Activated CD4-positive, alpha-beta T cell treated with anti-CD3 and anti-CD28 coated beads, Interleukin-2, amount 10 ng/mL, durations not matched to agents 7 days and 5 days (primary cell): ENCODE measurements around the gene OR1F1. TPM values are rescaled to one million over a fixed set of nuclear protein-coding genes. Genes with fewer than 3 reads are reported as not detected.
"Not testable (repeated sequence)": the region's sequence is repeated elsewhere in the genome, so short reads cannot be mapped to it uniquely, and the experiment has no call there.

Source experiments
- CTCF ChIA-PET: fragments of 350-600 bp; sonication (Branson Sonifier 250); formaldehyde crosslinking; loops from one replicate; lab custom pipeline; 2021; ENCODE audit warnings: antibody characterized with exemption; lab: Charles Lee
- POLR2A ChIA-PET: fragments of 350-600 bp; sonication (Branson Sonifier 250); formaldehyde crosslinking; loops from one replicate; lab custom pipeline; 2021; ENCODE audit warnings: antibody characterized with exemption; lab: Charles Lee
- DNase-seq: peaks from one replicate; pipeline ENCODE4 v3.0.0-alpha.2; 2020
- H3K27ac Mint-ChIP-seq: one replicate; pipeline ENCODE4 v1.8.0; 2021; ENCODE audit warnings: mild to moderate bottlenecking, moderate library complexity, mixed read lengths
- H3K27me3 Mint-ChIP-seq: one replicate; pipeline ENCODE4 v1.8.0; 2021; ENCODE audit warnings: mixed read lengths
- H3K36me3 Mint-ChIP-seq: one replicate; pipeline ENCODE4 v1.8.0; 2021; ENCODE audit warnings: low read depth, mixed read lengths
- H3K4me1 Mint-ChIP-seq: one replicate; pipeline ENCODE4 v1.8.0; 2021; ENCODE audit warnings: mixed read lengths
- H3K4me3 Mint-ChIP-seq: one replicate; pipeline ENCODE4 v1.8.0; 2021; ENCODE audit warnings: mild to moderate bottlenecking, moderate library complexity, mixed read lengths
- H3K9me3 Mint-ChIP-seq: one replicate; pipeline ENCODE4 v1.8.0; 2021; ENCODE audit warnings: mixed read lengths
- total RNA-seq, 2 experiments: library from RNA; stranded (reverse); gene quantifications; one replicate each; pipeline ENCODE4 v1.2.3, GENCODE V29; 2021

Gene OR1F1
- total RNA-seq: not detected

DNA sequence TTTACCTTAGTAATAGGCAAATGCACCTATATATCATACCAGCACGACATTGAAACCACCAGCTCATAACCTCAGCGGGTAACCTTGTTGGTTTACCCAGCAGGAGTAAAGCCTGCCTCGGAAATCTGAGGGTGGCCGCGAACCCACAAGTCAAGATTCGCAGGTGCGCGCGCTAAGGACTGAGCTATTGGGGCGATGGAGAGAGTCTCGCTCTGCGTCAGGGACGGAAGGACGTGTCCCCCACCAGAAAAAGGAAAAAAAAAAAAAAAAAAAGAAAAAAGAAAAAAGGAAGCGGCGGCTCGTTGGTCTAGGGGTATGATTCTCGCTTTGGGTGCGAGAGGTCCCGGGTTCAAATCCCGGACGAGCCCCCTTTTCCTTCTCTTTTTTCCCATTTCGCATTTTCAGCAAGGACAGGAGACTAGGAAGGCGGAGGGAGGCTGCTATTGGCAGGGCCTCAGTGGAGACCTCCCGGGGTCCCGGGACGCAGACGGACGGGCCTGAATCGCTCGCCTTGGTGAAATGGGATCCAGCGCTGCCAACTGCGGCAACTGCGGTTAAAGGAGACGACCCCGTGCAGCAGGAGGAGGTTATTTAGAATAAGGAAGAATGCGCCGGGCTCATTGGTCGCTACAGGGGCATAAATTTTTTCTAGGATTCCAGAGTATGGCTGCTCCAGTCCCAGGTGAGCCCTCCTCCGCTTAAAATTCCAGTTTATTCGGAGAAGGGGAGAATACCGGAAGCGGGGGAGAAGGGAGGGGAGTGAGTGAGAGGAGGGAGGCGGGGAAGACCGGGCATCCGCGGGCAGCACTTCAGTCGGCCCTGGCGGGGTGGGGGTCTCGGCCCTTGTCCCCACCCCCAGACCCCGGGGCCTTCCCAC is at the start of gene OR1F1:
Gene OR1F1 (plus strand): TSS at position 407 of the 877 bp plus-strand sequence.
- ChIA-PET CTCF (interaction anchor here (0.7 to 1.6 kb wide), 6 partner anchors 16 to 156 kb away, joined by 3 to 7 read pairs (median 4); partner anchors contain the start of gene ZNF263), POLR2A (interaction anchor here (0.6 kb wide), 2 partner anchors 58 to 189 kb away, joined by 5 to 7 read pairs; no protein-coding TSS in a partner anchor)
- Mint-ChIP-seq H3K9me3 (peaks cover 21% of the 10 kb centered on the region), H3K4me3 (peak within 1 kb of the TSS; percentile 64), H3K36me3 (peaks cover 18% of the 10 kb centered on the region), H3K27me3 (peaks cover 80% of the 10 kb centered on the region), H3K4me1 (peaks cover 52% of the 10 kb centered on the region), H3K27ac (peak within 1 kb of the TSS; percentile 78)
- peak; percentile 62 for DNase-seq

DNA sequence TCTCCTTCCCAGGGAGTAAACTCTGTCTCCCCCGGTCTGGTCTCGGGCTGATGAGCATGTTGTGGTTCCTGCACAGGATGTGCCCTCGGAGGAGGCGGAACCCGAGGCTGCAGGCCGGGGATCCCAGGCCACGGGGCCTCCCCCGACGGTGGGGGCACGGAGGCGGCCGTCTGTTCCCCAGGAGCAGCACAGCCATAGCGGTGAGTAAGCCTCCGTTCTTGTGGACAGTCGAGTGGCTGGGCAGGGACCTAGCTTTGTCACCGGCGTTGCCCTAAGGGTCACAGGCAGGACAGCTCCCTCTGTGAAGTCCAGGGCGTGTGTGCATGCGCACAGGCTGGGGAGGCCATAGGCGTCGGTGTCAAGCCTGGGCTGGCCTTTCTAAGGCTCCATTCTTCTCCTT is 49.7 kb upstream of the OR1F1 start:
- ChIA-PET CTCF (interaction anchor here (1.3 to 11.6 kb wide), 4 partner anchors 9 to 36 kb away, joined by 3 to 153 read pairs (median 9); no protein-coding TSS in a partner anchor), POLR2A (no interaction called here)
- H3K27ac Mint-ChIP-seq: no peak overlapping the region
- peaks cover 17% of the 10 kb centered on the region for H3K4me1 Mint-ChIP-seq
- peaks cover 16% of the 10 kb centered on the region for H3K36me3 Mint-ChIP-seq
- H3K27me3 Mint-ChIP-seq: no peaks in the 10 kb centered on the region
- no peak overlapping the region for H3K4me3 Mint-ChIP-seq
- no peak for DNase-seq
- H3K9me3 Mint-ChIP-seq: no peaks in the 10 kb centered on the region

DNA sequence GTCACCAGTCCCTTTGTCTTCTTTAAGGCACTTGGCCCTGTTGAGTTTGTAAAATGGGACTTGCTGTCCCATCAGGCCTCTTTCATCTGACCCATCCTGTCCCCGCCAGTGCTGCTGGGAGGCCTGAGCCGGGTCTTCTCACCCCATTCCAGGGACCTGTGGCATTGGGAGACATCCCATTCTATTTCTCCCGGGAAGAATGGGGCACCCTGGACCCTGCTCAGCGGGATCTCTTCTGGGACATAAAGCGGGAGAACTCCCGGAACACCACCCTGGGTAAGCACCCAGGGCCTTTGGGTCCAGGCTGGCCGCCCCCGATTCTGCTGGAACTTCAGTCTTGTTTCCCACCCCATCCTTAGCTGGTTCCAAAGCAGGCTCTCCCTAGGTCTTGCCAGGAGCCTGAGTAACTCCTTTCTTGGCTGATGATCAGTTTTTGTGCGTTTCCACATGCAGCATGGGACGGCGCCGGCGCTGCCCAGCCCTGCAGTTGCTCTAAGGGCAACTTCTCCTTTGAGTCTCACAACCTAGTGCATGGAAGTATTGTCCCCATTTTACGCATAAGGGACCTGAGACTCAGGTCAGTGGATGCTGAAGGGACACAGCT is 49.1 kb upstream of the OR1F1 start:
- Mint-ChIP-seq H3K27ac (no peak overlapping the region), H3K9me3 (no peaks in the 10 kb centered on the region), H3K4me1 (peaks cover 13% of the 10 kb centered on the region), H3K4me3 (no peak overlapping the region), H3K27me3 (no peaks in the 10 kb centered on the region), H3K36me3 (peaks cover 16% of the 10 kb centered on the region)
- DNase-seq: no peak
- CTCF ChIA-PET: interaction anchor here (0.6 to 2.9 kb wide), 5 partner anchors 9 to 16 kb away, joined by 3 to 14 read pairs (median 3); no protein-coding TSS in a partner anchor
- POLR2A ChIA-PET: no interaction called here

DNA sequence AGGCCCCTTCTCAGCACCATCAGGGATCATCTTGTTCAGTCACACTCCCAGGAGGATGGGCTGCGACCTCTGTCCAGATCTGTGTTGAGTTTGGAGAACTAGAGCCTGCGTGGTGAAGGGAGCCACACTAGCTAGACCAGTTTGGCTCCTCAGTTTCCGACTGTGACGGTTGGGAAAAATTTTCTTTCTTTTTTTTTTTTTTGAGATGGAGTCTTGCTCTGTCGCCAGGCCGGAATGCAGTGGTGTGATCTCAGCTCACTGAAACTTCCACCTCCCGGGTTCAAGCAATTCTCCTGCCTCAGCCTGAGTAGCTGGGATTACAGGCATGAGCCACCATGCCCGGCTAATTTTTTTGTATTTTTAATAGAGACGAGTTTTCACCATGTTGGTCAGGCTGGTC is 48.4 kb upstream of the OR1F1 start:
- CTCF ChIA-PET: interaction anchor here (0.6 to 2.9 kb wide), 5 partner anchors 8 to 15 kb away, joined by 3 to 14 read pairs (median 3); no protein-coding TSS in a partner anchor
- DNase-seq, H3K27ac Mint-ChIP-seq, H3K9me3 Mint-ChIP-seq, H3K4me3 Mint-ChIP-seq, POLR2A ChIA-PET, H3K27me3 Mint-ChIP-seq: not testable (repeated sequence)
- Mint-ChIP-seq H3K4me1 (peaks cover 13% of the 10 kb centered on the region), H3K36me3 (peaks cover 16% of the 10 kb centered on the region)

DNA sequence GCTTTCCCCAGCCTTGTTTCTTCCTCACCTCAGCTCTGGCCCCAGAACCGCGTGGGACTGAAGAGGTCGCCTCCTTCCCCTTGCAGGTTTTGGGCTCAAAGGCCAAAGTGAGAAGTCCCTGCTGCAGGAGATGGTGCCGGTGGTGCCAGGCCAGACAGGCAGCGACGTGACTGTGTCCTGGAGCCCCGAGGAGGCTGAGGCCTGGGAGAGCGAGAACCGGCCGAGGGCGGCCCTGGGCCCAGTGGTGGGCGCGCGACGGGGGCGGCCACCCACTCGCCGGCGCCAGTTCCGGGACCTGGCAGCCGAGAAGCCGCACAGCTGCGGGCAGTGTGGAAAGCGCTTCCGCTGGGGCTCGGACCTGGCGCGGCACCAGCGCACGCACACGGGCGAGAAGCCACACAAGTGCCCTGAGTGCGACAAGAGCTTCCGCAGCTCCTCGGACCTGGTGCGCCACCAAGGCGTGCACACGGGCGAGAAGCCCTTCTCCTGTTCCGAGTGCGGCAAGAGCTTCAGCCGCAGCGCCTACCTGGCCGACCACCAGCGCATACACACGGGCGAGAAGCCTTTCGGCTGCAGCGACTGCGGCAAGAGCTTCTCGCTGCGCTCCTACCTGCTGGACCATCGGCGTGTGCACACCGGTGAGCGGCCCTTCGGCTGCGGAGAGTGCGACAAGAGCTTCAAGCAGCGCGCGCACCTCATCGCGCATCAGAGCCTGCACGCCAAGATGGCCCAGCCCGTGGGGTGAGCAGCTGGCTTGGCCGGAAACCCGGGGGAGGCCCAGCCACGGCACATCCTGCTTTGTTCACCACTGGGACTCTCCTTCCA is 47.2 kb upstream of the OR1F1 start:
- H3K4me1 Mint-ChIP-seq: peaks cover 9% of the 10 kb centered on the region
- DNase-seq: no peak
- no peak overlapping the region for H3K27ac Mint-ChIP-seq
- CTCF ChIA-PET: interaction anchor here (1.2 to 2.9 kb wide), 2 partner anchors 10 to 11 kb away, joined by 3 to 14 read pairs; no protein-coding TSS in a partner anchor
- H3K9me3 Mint-ChIP-seq: no peaks in the 10 kb centered on the region
- peaks cover 16% of the 10 kb centered on the region for H3K36me3 Mint-ChIP-seq
- POLR2A ChIA-PET: no interaction called here
- H3K4me3 Mint-ChIP-seq: no peak overlapping the region
- no peaks in the 10 kb centered on the region for H3K27me3 Mint-ChIP-seq

DNA sequence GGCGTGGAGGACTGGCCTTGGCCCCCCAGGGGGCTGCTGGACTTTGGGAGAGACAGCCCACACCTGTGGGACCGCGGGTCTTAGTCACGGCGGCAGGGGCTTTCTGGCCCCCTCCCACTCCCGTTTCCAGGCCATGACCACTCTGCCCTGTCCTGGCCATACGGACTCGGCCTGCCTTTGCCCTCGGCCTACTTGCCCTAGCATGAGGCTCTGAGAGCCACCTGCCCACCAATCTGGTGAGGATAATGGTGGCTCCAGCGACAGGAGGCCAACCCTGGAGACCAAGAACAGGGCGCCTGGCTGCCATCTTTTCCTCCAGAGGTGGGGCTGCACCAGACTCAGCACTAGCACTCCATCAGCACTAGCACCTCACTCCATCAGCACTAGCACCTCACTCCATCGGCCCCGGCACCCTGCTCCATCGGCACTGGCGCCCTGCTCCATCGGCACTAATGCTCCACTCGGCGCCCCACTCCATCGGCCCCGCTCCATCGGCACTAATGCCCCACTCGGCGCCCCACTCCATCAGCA is 46.2 kb upstream of the OR1F1 start:
- Mint-ChIP-seq H3K4me1 (peaks cover 3% of the 10 kb centered on the region), H3K27ac (no peak overlapping the region), H3K4me3 (no peak overlapping the region), H3K36me3 (peaks cover 15% of the 10 kb centered on the region), H3K27me3 (no peaks in the 10 kb centered on the region), H3K9me3 (no peaks in the 10 kb centered on the region)
- ChIA-PET CTCF (interaction anchor here (0.7 to 1.1 kb wide), 2 partner anchors 12 to 232 kb away, joined by 3 read pairs; no protein-coding TSS in a partner anchor), POLR2A (no interaction called here)
- DNase-seq: no peak

DNA sequence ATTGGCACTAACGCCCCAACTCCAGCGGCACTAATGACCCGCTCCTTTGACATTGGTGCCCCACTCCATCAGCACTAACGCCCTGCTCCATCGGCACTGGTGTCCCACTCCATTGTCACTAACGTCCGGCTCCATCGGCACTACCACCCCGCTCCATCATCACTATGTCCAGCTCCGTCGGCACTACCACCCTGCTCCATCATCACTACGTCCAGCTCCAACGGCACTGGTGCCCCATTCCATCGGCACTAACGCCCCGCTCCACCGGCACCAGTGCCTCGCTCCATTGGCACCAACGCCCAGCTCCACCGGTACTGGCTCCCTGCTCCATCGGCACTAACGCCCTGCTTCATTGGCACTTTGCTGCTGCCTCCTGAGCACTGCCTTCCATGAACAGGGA is 45.7 kb upstream of the OR1F1 start:
- Mint-ChIP-seq H3K4me3 (no peak overlapping the region), H3K4me1 (no peaks in the 10 kb centered on the region), H3K9me3 (no peaks in the 10 kb centered on the region), H3K36me3 (peaks cover 13% of the 10 kb centered on the region), H3K27me3 (no peaks in the 10 kb centered on the region), H3K27ac (no peak overlapping the region)
- DNase-seq: no peak
- CTCF ChIA-PET: interaction anchor here (0.7 to 1.1 kb wide), 3 partner anchors 13 to 231 kb away, joined by 3 read pairs; no protein-coding TSS in a partner anchor
- POLR2A ChIA-PET: no interaction called here

DNA sequence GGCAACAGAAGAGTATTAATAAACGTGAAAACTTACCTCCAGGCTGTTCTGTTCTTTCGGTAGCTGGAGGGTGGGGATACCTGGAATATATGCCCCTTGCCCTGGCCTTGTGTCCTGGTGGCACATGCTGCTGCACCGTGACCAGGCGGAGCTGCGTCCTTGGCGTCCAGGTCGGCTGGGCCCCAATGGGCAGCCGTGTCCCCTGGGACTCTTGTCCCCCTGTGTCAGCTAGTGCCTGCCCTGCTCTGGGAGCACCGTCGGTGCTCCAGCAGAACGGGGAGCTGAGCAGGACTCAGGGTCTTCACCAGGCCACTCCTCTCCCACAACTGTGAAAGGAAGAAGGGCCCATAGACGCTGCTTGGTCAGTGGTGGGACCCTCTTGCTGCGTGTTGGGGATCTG is 45.2 kb upstream of the OR1F1 start:
- Mint-ChIP-seq H3K9me3 (no peaks in the 10 kb centered on the region), H3K27ac (no peak overlapping the region), H3K36me3 (peaks cover 13% of the 10 kb centered on the region), H3K4me3 (no peak overlapping the region), H3K4me1 (no peaks in the 10 kb centered on the region), H3K27me3 (no peaks in the 10 kb centered on the region)
- CTCF ChIA-PET: interaction anchor here (0.7 to 1.1 kb wide), 3 partner anchors 13 to 231 kb away, joined by 3 read pairs; no protein-coding TSS in a partner anchor
- DNase-seq: no peak
- POLR2A ChIA-PET: no interaction called here

DNA sequence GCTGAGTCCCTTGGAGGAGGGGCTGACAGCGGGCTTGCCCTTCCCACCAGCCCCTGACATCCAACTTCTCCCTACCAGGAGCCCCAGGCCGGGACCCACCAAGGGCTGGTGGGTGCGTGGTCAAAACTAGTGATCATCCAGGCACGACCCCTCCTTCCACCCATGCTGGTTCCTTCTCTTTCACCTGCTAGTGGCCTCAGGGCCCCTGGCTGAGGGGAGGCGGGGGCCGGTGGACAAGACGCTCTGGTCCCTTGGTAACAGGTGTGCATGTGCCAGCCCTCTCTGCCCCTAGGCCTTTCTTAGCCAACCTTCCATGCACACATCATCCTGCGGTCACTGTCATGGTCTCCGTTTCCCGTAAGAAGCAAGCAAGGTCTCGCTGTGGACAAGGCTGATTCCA is 44.8 kb upstream of the OR1F1 start:
- no peak overlapping the region for H3K27ac Mint-ChIP-seq
- ChIA-PET CTCF (interaction anchor here (1.0 to 8.6 kb wide), 5 partner anchors 9 to 84 kb away, joined by 3 to 153 read pairs (median 3); partner anchors contain the start of gene ZNF213), POLR2A (no interaction called here)

DNA sequence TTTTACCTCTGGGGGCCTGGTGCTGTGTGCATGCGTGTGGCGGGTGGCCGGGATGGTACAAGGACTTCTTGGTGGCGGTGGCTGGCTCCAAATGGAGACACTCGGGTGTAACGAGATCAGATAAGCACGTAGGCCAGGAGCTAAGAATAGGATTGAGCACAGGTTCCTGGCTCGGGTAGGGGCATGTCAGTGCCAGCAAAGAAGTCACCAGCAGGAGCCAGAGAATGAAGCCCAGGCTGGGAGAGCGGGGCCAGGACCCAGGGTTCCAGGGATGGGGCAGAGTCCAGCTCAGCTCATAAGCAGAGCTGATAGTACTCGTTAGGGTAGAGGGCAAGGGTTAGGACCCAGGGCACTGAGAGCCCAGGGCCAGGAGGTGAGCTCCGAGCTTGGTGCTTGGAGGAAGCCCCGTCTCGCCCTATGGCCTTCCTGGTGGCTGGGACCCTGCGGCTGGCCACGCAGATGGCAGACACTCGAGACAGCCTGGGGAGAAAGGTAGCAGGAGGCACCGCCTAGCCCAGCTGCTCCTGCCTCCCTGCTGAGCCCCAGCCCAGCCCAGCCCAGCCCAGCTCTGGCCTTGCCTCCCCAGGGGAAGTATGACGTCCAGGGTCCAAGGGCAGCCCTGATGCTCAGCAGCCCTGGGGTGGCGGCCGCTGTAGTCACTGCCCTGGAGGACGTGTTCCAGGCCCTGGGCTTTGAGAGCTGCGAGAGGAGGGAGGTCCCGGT is 44.2 kb upstream of the OR1F1 start:
- DNase-seq: no peak
- Mint-ChIP-seq H3K27me3 (no peaks in the 10 kb centered on the region), H3K36me3 (peaks cover 13% of the 10 kb centered on the region), H3K4me3 (no peak overlapping the region), H3K4me1 (no peaks in the 10 kb centered on the region), H3K27ac (no peak overlapping the region), H3K9me3 (no peaks in the 10 kb centered on the region)
- ChIA-PET CTCF (interaction anchor here (0.7 to 8.6 kb wide), 5 partner anchors 9 to 85 kb away, joined by 3 to 153 read pairs (median 5); partner anchors contain the start of gene ZNF213), POLR2A (interaction anchor here (0.5 to 1.2 kb wide), 2 partner anchors 9 to 221 kb away, joined by 3 to 10 read pairs; partner anchors contain the start of gene ZNF213)

More for the DNA sequence above, 44.8 kb upstream of the OR1F1 start:
- Mint-ChIP-seq H3K27me3 (no peaks in the 10 kb centered on the region), H3K9me3 (no peaks in the 10 kb centered on the region), H3K36me3 (peaks cover 13% of the 10 kb centered on the region), H3K4me1 (no peaks in the 10 kb centered on the region), H3K4me3 (no peak overlapping the region)
- DNase-seq: no peak

DNA sequence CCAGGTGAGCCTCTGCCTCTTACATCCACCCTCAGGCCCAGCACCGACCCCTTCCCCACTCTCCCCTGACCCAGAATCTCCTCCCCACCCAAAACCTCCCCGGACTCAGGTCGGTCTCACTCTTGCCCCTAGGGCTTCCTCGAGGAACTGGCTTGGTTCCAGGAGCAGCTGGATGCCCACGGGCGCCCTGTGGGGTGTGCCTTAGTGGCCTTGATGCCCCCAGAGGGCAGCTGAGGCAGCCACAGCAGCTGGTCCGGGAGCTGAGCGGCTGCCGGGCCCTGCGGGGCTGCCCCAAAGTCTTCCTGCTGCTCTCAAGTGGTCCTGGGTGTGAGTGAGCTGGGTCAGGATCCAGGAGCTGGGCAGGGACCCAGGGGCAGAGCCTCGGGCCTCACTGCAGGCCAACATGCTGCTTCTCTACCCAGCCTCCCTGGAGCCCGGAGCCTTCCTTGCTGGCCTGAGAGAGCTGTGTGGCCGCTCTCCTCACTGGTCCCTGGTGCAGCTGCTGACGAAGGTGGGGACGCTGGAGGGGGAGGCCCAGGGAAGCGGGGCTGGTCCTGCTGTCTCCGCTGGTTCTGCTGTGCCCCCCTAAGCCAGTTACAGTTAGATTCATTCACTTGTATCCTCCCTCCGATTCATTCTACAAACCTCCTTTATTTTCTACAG is 43.6 kb upstream of the OR1F1 start:
- no peak for DNase-seq
- ChIA-PET CTCF (interaction anchor here (0.7 to 8.6 kb wide), 6 partner anchors 8 to 114 kb away, joined by 3 to 153 read pairs (median 4); partner anchors contain the start of gene ZNF213), POLR2A (interaction anchor here (0.5 to 1.2 kb wide), 2 partner anchors 9 to 222 kb away, joined by 3 to 10 read pairs; partner anchors contain the start of gene ZNF213)
- Mint-ChIP-seq H3K9me3 (no peaks in the 10 kb centered on the region), H3K36me3 (peaks cover 13% of the 10 kb centered on the region), H3K4me1 (peaks cover 3% of the 10 kb centered on the region), H3K4me3 (no peak overlapping the region), H3K27ac (no peak overlapping the region), H3K27me3 (no peaks in the 10 kb centered on the region)
